Erythroblast (primary cell): Measurements from ENCODE around the gene SYT8.
"Not testable (repeated sequence)": the region's sequence is repeated elsewhere in the genome, so short reads cannot be mapped to it uniquely, and the experiment has no call there.

Experiments
- DNase-seq, 2 experiments: peaks; one replicate each; lab custom pipeline; 2025; lab: John Stamatoyannopoulos, UW
- GATA1 ChIP-seq: IDR thresholded peaks from 2 replicates; pipeline ENCODE4 v1.6.1; 2011; ENCODE audit warnings: low read depth, mild to moderate bottlenecking, control low read depth, low read length, moderate library complexity
- POLR2A ChIP-seq: IDR thresholded peaks from 2 replicates; pipeline ENCODE4 v1.6.1; 2011; ENCODE audit warnings: mild to moderate bottlenecking, low read length

The SYT8 gene

DNA sequence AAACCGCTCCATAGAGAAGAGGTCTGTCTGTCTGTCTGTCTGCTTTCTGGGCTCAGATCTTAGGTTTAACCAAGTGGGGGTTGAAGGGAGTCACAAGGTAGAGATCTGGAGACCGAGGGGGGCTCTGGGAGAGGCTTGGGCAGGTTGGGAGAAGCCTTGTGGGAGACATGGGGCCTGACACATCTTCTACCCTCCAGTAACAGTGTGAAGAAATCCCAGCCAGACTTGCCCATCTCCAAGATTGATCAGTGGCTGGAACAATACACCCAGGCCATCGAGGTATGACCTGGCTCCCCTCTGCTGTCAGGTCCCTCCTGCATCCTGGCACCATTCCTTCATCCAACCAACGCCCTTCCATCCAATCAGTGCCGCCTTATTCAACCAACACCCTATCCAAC lies 49.5 kb downstream of the SYT8 start:
- no peak for TF ChIP-seq POLR2A
- TF ChIP-seq GATA1: no peak
- DNase-seq: no peak

DNA sequence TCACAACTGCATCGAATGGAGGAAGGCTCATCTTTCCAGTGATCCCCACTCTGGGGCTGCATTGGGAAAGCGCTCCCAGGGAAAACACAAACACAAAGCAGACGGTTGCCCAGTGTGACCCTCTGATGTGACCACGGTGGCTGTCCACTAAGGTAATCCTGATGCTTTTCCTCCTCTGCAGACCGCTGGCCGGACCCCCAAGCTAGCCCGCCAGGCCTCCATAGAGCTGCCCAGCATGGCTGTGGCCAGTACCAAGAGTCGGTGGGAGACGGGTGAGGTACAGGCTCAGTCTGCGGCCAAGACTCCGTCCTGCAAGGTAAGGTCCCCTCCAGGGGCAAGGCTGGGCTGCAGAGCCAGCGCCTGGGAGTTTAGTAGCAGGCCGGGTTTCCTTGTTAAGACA lies 51.8 kb downstream of the SYT8 start:
- not testable (repeated sequence) for DNase-seq
